Activated T-cell treated with anti-CD3 and anti-CD28 coated beads, Interleukin-2, amount 50 U/mL, for 4 hours (primary cell): ENCODE data around the gene MCRIP1. TPM values are rescaled to one million over a fixed set of nuclear protein-coding genes. Genes with fewer than 3 reads are reported as not detected.

Experiments used
- ATAC-seq, 2 donors: fragments of 200-7000 bp; cut with Tn5 transposase; one replicate each; pipeline ENCODE4 v1.10.0; 2021
- DNase-seq: peaks from one replicate; pipeline ENCODE4 v3.0.0-alpha.2; 2020
- H3K27me3 Mint-ChIP-seq: one replicate; pipeline ENCODE4 v1.8.0; 2021; ENCODE audit warnings: low read depth, mixed read lengths
- H3K36me3 Mint-ChIP-seq: one replicate; pipeline ENCODE4 v1.8.0; 2022; ENCODE audit warnings: mixed read lengths; ENCODE audit not compliant: insufficient read depth
- H3K4me1 Mint-ChIP-seq: one replicate; pipeline ENCODE4 v1.8.0; 2021; ENCODE audit warnings: low read depth, mixed read lengths
- H3K4me3 Mint-ChIP-seq: one replicate; pipeline ENCODE4 v1.8.0; 2021; ENCODE audit warnings: mild to moderate bottlenecking, moderate library complexity, mixed read lengths
- H3K9me3 Mint-ChIP-seq: one replicate; pipeline ENCODE4 v1.8.0; 2021; ENCODE audit warnings: mixed read lengths
- total RNA-seq, 3 donors: library from RNA; stranded (reverse); gene quantifications; one replicate each; pipeline ENCODE4 v1.2.1, GENCODE V29; 2021

MCRIP1 gene
- total RNA-seq, 3 donors from 2014 or later: 100 to 112 (median 110) TPM

GRCh38 chr17:81802048-81802758 is 30.9 kb downstream of the MCRIP1 start:
- ATAC-seq: no peak
- no peaks in the 10 kb centered on the region for H3K36me3 Mint-ChIP-seq
- peaks cover 41% of the 10 kb centered on the region for H3K27me3 Mint-ChIP-seq
- H3K4me1 Mint-ChIP-seq: peaks cover 1% of the 10 kb centered on the region
- DNase-seq: no peak
- H3K4me3 Mint-ChIP-seq: no peak overlapping the region
- H3K9me3 Mint-ChIP-seq: no peaks in the 10 kb centered on the region

- Mint-ChIP-seq H3K27me3 (peaks cover 41% of the 10 kb centered on the region), H3K9me3 (no peaks in the 10 kb centered on the region), H3K4me1 (peaks cover 1% of the 10 kb centered on the region), H3K36me3 (no peaks in the 10 kb centered on the region), H3K4me3 (no peak overlapping the region)
- ATAC-seq (no peak), DNase-seq (no peak)
These were observed 31.8 kb downstream of the MCRIP1 start for GRCh38 chr17:81801327-81801726.

GRCh38 chr17:81794509-81794908 is 38.6 kb downstream of the MCRIP1 start:
- H3K36me3 Mint-ChIP-seq: no peaks in the 10 kb centered on the region
- H3K4me3 Mint-ChIP-seq: no peak overlapping the region
- peaks cover 6% of the 10 kb centered on the region for H3K27me3 Mint-ChIP-seq
- ATAC-seq (no peak), DNase-seq (no peak)
- H3K4me1 Mint-ChIP-seq: no peaks in the 10 kb centered on the region
- no peaks in the 10 kb centered on the region for H3K9me3 Mint-ChIP-seq

GRCh38 chr17:81794074-81794476 is 39.0 kb downstream of the MCRIP1 start:
- no peaks in the 10 kb centered on the region for H3K4me1 Mint-ChIP-seq
- DNase-seq (no peak), ATAC-seq (no peak)
- H3K9me3 Mint-ChIP-seq: no peaks in the 10 kb centered on the region
- H3K4me3 Mint-ChIP-seq: no peak overlapping the region
- no peaks in the 10 kb centered on the region for H3K36me3 Mint-ChIP-seq
- peaks cover 3% of the 10 kb centered on the region for H3K27me3 Mint-ChIP-seq

GRCh38 chr17:81792675-81793615 is 40.1 kb downstream of the MCRIP1 start:
- peaks cover 2% of the 10 kb centered on the region for H3K27me3 Mint-ChIP-seq
- H3K4me1 Mint-ChIP-seq: no peaks in the 10 kb centered on the region
- H3K36me3 Mint-ChIP-seq: no peaks in the 10 kb centered on the region
- H3K4me3 Mint-ChIP-seq: no peak overlapping the region
- no peak for ATAC-seq
- no peak for DNase-seq
- no peaks in the 10 kb centered on the region for H3K9me3 Mint-ChIP-seq

Other genes starting within 250 kb of the MCRIP1 start
- 100 to 1,000 TPM; 153 to 201 (median 167) TPM for gene NPLOC4, start 196.2 kb downstream of the MCRIP1 start, total RNA-seq
- under 1 TPM in 2 of 3 donors, not detected in 1; 0.11 to 0.18 TPM for gene TSPAN10, start 196.1 kb downstream of the MCRIP1 start, total RNA-seq
- under 1 TPM in 1 of 3 donors, not detected in 2; 0.35 TPM for gene PDE6G, start 176.7 kb downstream of the MCRIP1 start, total RNA-seq
- 10 to 100 TPM; 35.0 to 41.1 (median 35.3) TPM for gene OXLD1, start 166.7 kb downstream of the MCRIP1 start, total RNA-seq
- gene CCDC137, start 166.6 kb downstream of the MCRIP1 start, total RNA-seq: 10 to 100 TPM; 82.9 to 91.9 (median 84.9) TPM
- gene ARL16, start 149.5 kb downstream of the MCRIP1 start, total RNA-seq: 10 to 100 TPM; 27.3 to 38.6 (median 27.9) TPM
- gene HGS, start 149.3 kb downstream of the MCRIP1 start, total RNA-seq: 100 to 1,000 TPM; 146 to 162 (median 147) TPM
- 100 to 1,000 TPM; 294 to 372 (median 359) TPM for gene MRPL12, start 129.9 kb downstream of the MCRIP1 start, total RNA-seq
- gene SLC25A10, start 121.0 kb downstream of the MCRIP1 start, total RNA-seq: 10 to 100 TPM; 29.9 to 47.8 (median 38.8) TPM
- not detected for gene GCGR, start 29.1 kb downstream of the MCRIP1 start, total RNA-seq
- gene PPP1R27, start 1.8 kb upstream of the MCRIP1 start, total RNA-seq: not detected
- gene P4HB, start 27.2 kb upstream of the MCRIP1 start, total RNA-seq: 100 to 1,000 TPM; 442 to 487 (median 478) TPM
- 100 to 1,000 TPM; 789 to 858 (median 821) TPM for gene ARHGDIA, start 38.0 kb upstream of the MCRIP1 start, total RNA-seq
- 100 to 1,000 TPM; 321 to 369 (median 324) TPM for gene ALYREF, start 58.3 kb upstream of the MCRIP1 start, total RNA-seq
- gene ANAPC11, start 58.4 kb upstream of the MCRIP1 start, total RNA-seq: 100 to 1,000 TPM; 128 to 157 (median 153) TPM
- under 1 TPM in 2 of 3 donors, not detected in 1; 0.14 to 0.24 TPM for gene NPB, start 68.9 kb upstream of the MCRIP1 start, total RNA-seq
- 10 to 100 TPM; 23.5 to 25.8 (median 25.7) TPM for gene PCYT2, start 78.1 kb upstream of the MCRIP1 start, total RNA-seq
- 10 to 100 TPM; 41.1 to 47.2 (median 46.3) TPM for gene SIRT7, start 84.9 kb upstream of the MCRIP1 start, total RNA-seq
- 10 to 100 TPM; 42.9 to 50.9 (median 43.4) TPM for gene MAFG, start 94.4 kb upstream of the MCRIP1 start, total RNA-seq
- 100 to 1,000 TPM; 192 to 199 (median 194) TPM for gene PYCR1, start 104.0 kb upstream of the MCRIP1 start, total RNA-seq
- gene MYADML2, start 113.9 kb upstream of the MCRIP1 start, total RNA-seq: not detected
- under 1 TPM; 0.40 to 0.56 (median 0.41) TPM for gene NOTUM, start 127.9 kb upstream of the MCRIP1 start, total RNA-seq
- gene ASPSCR1, start 144.3 kb upstream of the MCRIP1 start, total RNA-seq: 10 to 100 TPM; 41.4 to 41.9 (median 41.6) TPM
- 100 to 1,000 TPM; 145 to 189 (median 183) TPM for gene CENPX, start 189.6 kb upstream of the MCRIP1 start, total RNA-seq
- gene LRRC45, start 190.0 kb upstream of the MCRIP1 start, total RNA-seq: 10 to 100 TPM; 19.5 to 31.4 (median 30.8) TPM
- gene RAC3, start 198.4 kb upstream of the MCRIP1 start, total RNA-seq: 1 to 10 TPM; 4.1 to 7.7 (median 4.8) TPM
- 10 to 100 TPM; 74.2 to 88.6 (median 76.9) TPM for gene DCXR, start 204.4 kb upstream of the MCRIP1 start, total RNA-seq
- 10 to 100 TPM; 20.3 to 21.5 (median 20.4) TPM for gene RFNG, start 218.5 kb upstream of the MCRIP1 start, total RNA-seq
- gene GPS1, start 218.6 kb upstream of the MCRIP1 start, total RNA-seq: 100 to 1,000 TPM; 172 to 183 (median 177) TPM
- gene DUS1L, start 232.5 kb upstream of the MCRIP1 start, total RNA-seq: 100 to 1,000 TPM; 323 to 369 (median 326) TPM